NT2/D1 (cell line): Measurements from ENCODE around the gene FSTL4.
"Not testable (repeated sequence)": the region's sequence is repeated elsewhere in the genome, so short reads cannot be mapped to it uniquely, and the experiment has no call there.

Experiments
- DNase-seq: peaks from one replicate; pipeline ENCODE4 v3.0.0-alpha.2; 2011; ENCODE audit warnings: low read depth, low spot score
- H3K27me3 ChIP-seq: 2 replicates; pipeline ENCODE4 v1.6.0; 2011; ENCODE audit warnings: mild to moderate bottlenecking; ENCODE audit not compliant: insufficient read length, insufficient read depth
- H3K36me3 ChIP-seq: 2 replicates; pipeline ENCODE4 v1.6.1; 2011; ENCODE audit warnings: mild to moderate bottlenecking, low read length, mixed read lengths; ENCODE audit not compliant: insufficient read depth, insufficient read length
- H3K4me1 ChIP-seq: 2 replicates; pipeline ENCODE4 v1.5.1; 2011; ENCODE audit not compliant: insufficient read depth, insufficient read length
- H3K4me3 ChIP-seq: 2 replicates; pipeline ENCODE4 v1.5.1; 2011; ENCODE audit warnings: low read depth; ENCODE audit not compliant: insufficient read length
- H3K9ac ChIP-seq: 2 replicates; pipeline ENCODE4 v1.6.0; 2011; ENCODE audit warnings: low read depth; ENCODE audit not compliant: insufficient read length
- H3K9me3 ChIP-seq: 2 replicates; pipeline ENCODE4 v1.5.1; 2011; ENCODE audit warnings: mild to moderate bottlenecking, low read length; ENCODE audit not compliant: insufficient read depth
- SUZ12 ChIP-seq: IDR thresholded peaks from 2 replicates; pipeline ENCODE4 v1.6.1; 2011; ENCODE audit not compliant: insufficient read length, insufficient read depth; ENCODE audit errors: extremely low read depth
- YY1 ChIP-seq: IDR thresholded peaks from 2 replicates; pipeline ENCODE4 v1.6.1; 2011; ENCODE audit not compliant: insufficient read length, insufficient read depth
- ZNF274 ChIP-seq: IDR thresholded peaks from 2 replicates; pipeline ENCODE4 v1.6.1; 2011; ENCODE audit warnings: mild to moderate bottlenecking, low read depth, low read length

FSTL4 gene

DNA sequence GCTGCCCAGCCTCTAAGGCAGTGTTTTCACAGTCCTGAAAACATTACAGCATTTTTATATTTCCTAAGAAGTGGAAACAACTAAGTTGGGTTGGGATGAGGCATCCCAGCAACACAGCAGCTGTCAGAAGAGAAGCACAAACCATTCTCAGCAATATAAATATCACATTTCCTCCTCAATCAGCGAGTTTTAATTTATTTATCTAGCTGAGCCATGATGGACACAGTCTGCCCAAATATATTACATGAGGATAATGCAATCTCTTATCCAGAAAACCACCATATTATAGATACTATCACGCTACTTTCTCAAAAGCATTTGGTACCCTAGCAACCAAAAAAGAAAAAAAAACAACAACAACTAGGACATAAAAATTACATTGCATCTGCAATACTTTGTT, 158.5 kb downstream of the FSTL4 start:
- DNase-seq = no peak
- Histone ChIP-seq H3K36me3 (no peaks in the 10 kb centered on the region), H3K9ac (no peak overlapping the region), H3K27me3 (no peaks in the 10 kb centered on the region), H3K4me1 (peaks cover 1% of the 10 kb centered on the region), H3K9me3 (no peaks in the 10 kb centered on the region), H3K4me3 (no peak overlapping the region)
- TF ChIP-seq ZNF274 (no peak), YY1 (no peak), SUZ12 (no peak)

DNA sequence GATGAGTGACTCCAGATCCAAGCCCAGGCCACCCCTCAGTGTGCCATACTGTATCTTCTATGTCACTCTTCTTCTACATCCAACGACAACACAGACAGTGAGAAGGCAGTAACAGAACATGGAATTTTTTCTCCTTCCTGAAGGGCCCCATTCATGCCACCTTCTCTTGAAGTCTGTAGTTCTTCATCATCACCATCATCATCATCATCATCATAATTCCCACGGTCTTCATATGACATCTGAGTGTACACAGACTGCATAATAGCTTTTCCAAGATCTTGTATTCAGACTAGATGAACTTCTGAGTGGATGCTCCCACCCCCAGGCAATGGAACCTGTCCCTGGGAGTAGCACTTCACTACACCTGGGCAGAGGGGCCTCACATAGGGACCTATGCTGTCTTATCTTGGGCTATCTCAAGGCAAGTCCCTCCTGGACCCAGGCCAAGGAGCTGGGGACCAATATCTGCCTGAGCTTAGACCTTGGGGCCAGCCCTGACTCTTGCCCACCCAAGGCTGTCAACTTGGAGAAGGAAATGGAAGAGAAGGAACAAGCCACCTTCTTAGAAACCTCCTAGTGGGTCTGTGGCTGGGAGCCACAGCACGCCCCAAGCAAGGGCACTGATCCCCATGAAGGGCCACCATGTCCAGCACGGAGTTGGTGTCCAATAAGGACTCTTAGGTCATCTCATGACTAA, 159.1 kb downstream of the FSTL4 start:
- Histone ChIP-seq H3K9me3 (no peaks in the 10 kb centered on the region), H3K4me1 (no peaks in the 10 kb centered on the region), H3K4me3 (no peak overlapping the region), H3K27me3 (no peaks in the 10 kb centered on the region), H3K9ac (no peak overlapping the region), H3K36me3 (no peaks in the 10 kb centered on the region)
- DNase-seq = no peak
- TF ChIP-seq SUZ12 (no peak), YY1 (no peak), ZNF274 (no peak)

DNA sequence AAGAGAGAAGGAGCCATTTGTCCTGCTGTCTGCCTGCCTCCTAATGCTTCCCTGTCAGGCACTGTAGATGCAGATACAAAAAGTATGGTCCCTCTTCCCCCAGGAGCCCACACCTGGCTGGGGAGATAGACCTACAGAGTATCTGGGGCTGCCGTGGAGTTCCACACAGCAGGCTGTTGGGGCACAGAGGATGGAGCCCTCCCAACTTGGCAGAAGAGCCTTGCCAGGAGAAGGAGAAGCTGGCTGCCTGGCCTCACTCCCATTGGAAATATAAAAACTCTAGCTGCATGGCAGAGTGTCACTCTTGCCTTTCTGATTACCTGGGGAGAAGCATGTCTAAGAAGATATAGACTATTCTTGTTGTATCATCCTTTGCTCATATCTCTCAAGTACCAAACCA, 160.4 kb downstream of the FSTL4 start:
- H3K36me3 ChIP-seq = no peaks in the 10 kb centered on the region
- no peak overlapping the region for H3K4me3 ChIP-seq
- no peak for TF ChIP-seq SUZ12
- TF ChIP-seq ZNF274 = no peak
- TF ChIP-seq YY1 = no peak
- H3K4me1 ChIP-seq = peaks cover under 1% of the 10 kb centered on the region
- H3K9ac ChIP-seq = no peak overlapping the region
- no peaks in the 10 kb centered on the region for H3K9me3 ChIP-seq
- DNase-seq = no peak
- H3K27me3 ChIP-seq = no peaks in the 10 kb centered on the region

DNA sequence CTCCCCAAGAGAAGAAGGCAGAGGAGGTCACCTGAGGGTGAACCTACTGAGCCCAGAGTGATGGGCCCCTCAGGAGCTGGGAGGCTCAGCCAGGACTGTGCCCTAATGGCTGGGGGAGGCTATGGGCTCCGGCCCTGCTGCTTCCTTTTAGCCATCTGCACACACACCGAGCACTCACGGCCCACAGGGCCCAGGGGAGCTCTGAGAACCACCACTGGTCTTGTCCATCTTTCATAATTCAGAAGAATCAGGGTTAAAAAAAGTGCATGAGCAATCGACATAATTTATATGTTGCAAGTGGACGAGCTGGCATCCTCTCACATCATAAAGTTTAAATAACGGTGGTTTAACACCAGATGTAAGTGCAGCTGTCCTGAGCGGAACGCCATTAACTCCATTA, 162.1 kb downstream of the FSTL4 start:
- H3K4me1 ChIP-seq = peaks cover 7% of the 10 kb centered on the region
- no peak for DNase-seq
- H3K27me3 ChIP-seq = no peaks in the 10 kb centered on the region
- no peak for TF ChIP-seq YY1
- TF ChIP-seq SUZ12 = no peak
- no peak for TF ChIP-seq ZNF274
- H3K4me3 ChIP-seq = no peak overlapping the region
- H3K9ac ChIP-seq = no peak overlapping the region
- no peaks in the 10 kb centered on the region for H3K36me3 ChIP-seq
- no peaks in the 10 kb centered on the region for H3K9me3 ChIP-seq

DNA sequence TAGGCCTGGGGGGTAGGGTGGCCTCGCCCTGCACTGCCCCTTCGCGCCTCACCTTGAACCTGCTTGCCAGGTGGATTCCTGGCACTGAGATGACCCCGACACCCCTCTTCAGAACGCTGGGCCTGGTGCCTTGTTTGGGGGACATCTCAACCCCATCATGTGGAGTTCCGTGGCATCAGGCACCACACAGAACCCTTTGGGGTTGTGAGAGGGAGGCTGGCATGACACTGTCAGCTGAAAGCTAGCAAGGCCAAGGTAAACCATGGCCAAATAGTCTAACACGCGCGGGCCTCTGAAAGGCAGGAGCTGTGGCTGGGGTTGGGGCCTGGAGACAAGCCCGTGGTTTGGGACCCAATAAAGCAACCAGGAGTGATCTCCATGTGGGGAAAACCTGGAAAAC, 163.2 kb downstream of the FSTL4 start:
- no peak overlapping the region for H3K9ac ChIP-seq
- no peak overlapping the region for H3K4me3 ChIP-seq
- no peaks in the 10 kb centered on the region for H3K27me3 ChIP-seq
- DNase-seq = no peak
- H3K36me3 ChIP-seq = no peaks in the 10 kb centered on the region
- no peak for TF ChIP-seq ZNF274
- no peak for TF ChIP-seq SUZ12
- peaks cover 7% of the 10 kb centered on the region for H3K4me1 ChIP-seq
- H3K9me3 ChIP-seq = no peaks in the 10 kb centered on the region

DNA sequence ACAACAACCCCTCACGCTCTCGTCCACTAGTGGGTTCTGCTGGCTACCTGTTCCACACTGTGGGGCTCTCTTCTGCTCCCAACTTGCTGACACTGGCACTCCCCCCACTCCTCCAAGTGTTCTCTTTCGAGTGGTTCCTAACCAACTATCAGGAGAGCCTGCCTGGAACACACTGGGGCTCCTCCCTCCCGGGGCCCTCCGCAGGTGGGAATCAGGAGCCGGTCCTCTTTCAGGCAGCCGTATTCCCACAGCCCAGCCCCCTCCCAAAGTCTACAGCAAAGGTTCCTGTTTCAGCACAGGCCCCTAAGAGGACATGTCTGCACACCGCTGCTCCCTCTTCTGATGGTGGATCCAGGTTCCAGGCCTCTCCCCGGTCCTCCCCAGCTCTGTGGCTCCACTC, 165.9 kb downstream of the FSTL4 start:
- Histone ChIP-seq H3K27me3 (no peaks in the 10 kb centered on the region), H3K36me3 (no peaks in the 10 kb centered on the region), H3K9ac (no peak overlapping the region), H3K4me3 (no peak overlapping the region), H3K4me1 (peaks cover 7% of the 10 kb centered on the region), H3K9me3 (no peaks in the 10 kb centered on the region)
- TF ChIP-seq ZNF274 = no peak
- no peak for TF ChIP-seq SUZ12
- TF ChIP-seq YY1 = no peak
- DNase-seq = no peak

DNA sequence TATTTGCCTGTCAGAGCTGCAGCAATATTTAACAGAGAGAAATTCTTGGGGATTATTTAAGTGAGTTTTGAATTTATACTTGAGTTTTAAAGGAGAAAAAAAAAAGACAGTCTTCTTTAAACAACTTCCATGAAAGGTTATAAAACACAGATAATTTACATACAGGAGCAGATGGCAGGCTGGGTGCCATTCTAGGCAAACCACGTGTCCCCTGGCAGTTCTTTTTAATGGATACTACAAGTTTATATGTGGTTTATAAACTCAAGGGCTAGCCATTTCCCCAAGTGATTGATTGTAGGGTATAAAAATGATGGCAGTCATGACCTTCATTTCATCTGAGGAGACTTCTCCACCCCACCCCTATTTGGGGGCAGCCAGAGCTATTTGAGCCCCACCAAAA, 166.6 kb downstream of the FSTL4 start:
- Histone ChIP-seq H3K9ac (no peak overlapping the region), H3K36me3 (no peaks in the 10 kb centered on the region), H3K4me3 (no peak overlapping the region), H3K4me1 (peaks cover 7% of the 10 kb centered on the region), H3K9me3 (no peaks in the 10 kb centered on the region), H3K27me3 (no peaks in the 10 kb centered on the region)
- TF ChIP-seq SUZ12 (no peak), ZNF274 (no peak), YY1 (no peak)
- DNase-seq = no peak

DNA sequence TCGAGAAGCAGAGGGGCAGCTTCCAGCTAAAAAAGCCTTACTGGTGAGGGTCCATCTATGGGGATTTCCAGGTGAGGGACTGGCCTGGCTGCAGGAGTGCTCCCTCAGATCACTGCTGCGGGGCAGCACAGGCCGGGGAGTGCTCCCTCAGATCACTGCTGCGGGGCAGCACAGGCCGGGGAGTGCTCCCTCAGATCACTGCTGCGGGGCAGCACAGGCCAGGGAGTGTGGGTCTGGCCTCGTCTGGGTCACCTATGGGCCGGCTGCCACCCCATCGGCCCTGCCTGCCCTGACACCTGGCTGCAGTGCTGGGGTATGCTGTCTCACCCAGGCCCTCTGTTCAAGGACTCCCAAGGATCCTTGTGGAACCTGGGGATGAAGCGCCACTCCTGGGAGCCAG, 167.1 kb downstream of the FSTL4 start:
- H3K4me1 ChIP-seq, H3K27me3 ChIP-seq, H3K36me3 ChIP-seq, H3K4me3 ChIP-seq, H3K9ac ChIP-seq, DNase-seq, H3K9me3 ChIP-seq: not testable (repeated sequence)
